Measurements from ENCODE around the gene TEKT5.

The TEKT5 gene

GRCh38 chr16:10598157-10598556, 96.6 kb downstream of the TEKT5 start:
- Histone ChIP-seq H3K9me2 (replicated peaks; ENCODE audit: low read depth, low read length) (no peaks in the 10 kb centered on the region), H3K9ac (ENCODE audit: low read depth, low read length, poor library complexity, severe bottlenecking) (no peak overlapping the region), H3K9me3 (ENCODE audit: insufficient read depth, low read depth, low read length) (no peaks in the 10 kb centered on the region), H4K20me1 (ENCODE audit: insufficient read depth, low read length, poor library complexity, severe bottlenecking) (no peaks in the 10 kb centered on the region), H3K27me3 (ENCODE audit: insufficient read depth, low read length, poor library complexity, severe bottlenecking) (no peaks in the 10 kb centered on the region), H3K4me2 (ENCODE audit: low read depth, low read length, poor library complexity, severe bottlenecking) (no peak overlapping the region), H3K4me3 (ENCODE audit: low read length, poor library complexity, severe bottlenecking) (no peak overlapping the region), H2AFZ (ENCODE audit: low read length) (no peak overlapping the region), H3K36me3 (ENCODE audit: insufficient read depth, low read length) (no peaks in the 10 kb centered on the region), H3K79me2 (ENCODE audit: insufficient read depth, low read length) (no peaks in the 10 kb centered on the region), H3K4me1 (ENCODE audit: insufficient read depth, low read length, poor library complexity, severe bottlenecking) (no peaks in the 10 kb centered on the region), H3F3A (ENCODE audit: low read depth) (no peaks in the 10 kb centered on the region)
- TF ChIP-seq EZH2phosphoT487 (IDR thresholded peaks at IDR 0.05; ENCODE audit: borderline replicate concordance) = no peak
- no peak for TF ChIP-seq CTCF (conservative IDR thresholded peaks at IDR 0.05; ENCODE audit: low read length)

- Histone ChIP-seq H3F3A (ENCODE audit: low read depth) (no peaks in the 10 kb centered on the region), H4K20me1 (ENCODE audit: insufficient read depth, low read length, poor library complexity, severe bottlenecking) (no peaks in the 10 kb centered on the region), H2AFZ (ENCODE audit: low read length) (no peak overlapping the region), H3K4me1 (ENCODE audit: insufficient read depth, low read length, poor library complexity, severe bottlenecking) (no peaks in the 10 kb centered on the region), H3K4me3 (ENCODE audit: low read length, poor library complexity, severe bottlenecking) (no peak overlapping the region), H3K27me3 (ENCODE audit: insufficient read depth, low read length, poor library complexity, severe bottlenecking) (no peaks in the 10 kb centered on the region), H3K79me2 (ENCODE audit: insufficient read depth, low read length) (no peaks in the 10 kb centered on the region), H3K4me2 (ENCODE audit: low read depth, low read length, poor library complexity, severe bottlenecking) (no peak overlapping the region), H3K9ac (ENCODE audit: low read depth, low read length, poor library complexity, severe bottlenecking) (no peak overlapping the region), H3K9me3 (ENCODE audit: insufficient read depth, low read depth, low read length) (no peaks in the 10 kb centered on the region), H3K36me3 (ENCODE audit: insufficient read depth, low read length) (no peaks in the 10 kb centered on the region), H3K9me2 (replicated peaks; ENCODE audit: low read depth, low read length) (no peaks in the 10 kb centered on the region)
- no peak for TF ChIP-seq CTCF (conservative IDR thresholded peaks at IDR 0.05; ENCODE audit: low read length)
These were observed 97.5 kb downstream of the TEKT5 start for GRCh38 chr16:10597187-10597601.

GRCh38 chr16:10594312-10594950, 100.3 kb downstream of the TEKT5 start:
- Histone ChIP-seq H2AFZ (ENCODE audit: low read length) (no peak overlapping the region), H3K79me2 (ENCODE audit: insufficient read depth, low read length) (no peaks in the 10 kb centered on the region), H3F3A (ENCODE audit: low read depth) (no peaks in the 10 kb centered on the region), H3K36me3 (ENCODE audit: insufficient read depth, low read length) (no peaks in the 10 kb centered on the region), H3K9ac (ENCODE audit: low read depth, low read length, poor library complexity, severe bottlenecking) (no peak overlapping the region), H3K9me3 (ENCODE audit: insufficient read depth, low read depth, low read length) (no peaks in the 10 kb centered on the region), H3K9me2 (replicated peaks; ENCODE audit: low read depth, low read length) (no peaks in the 10 kb centered on the region), H3K4me2 (ENCODE audit: low read depth, low read length, poor library complexity, severe bottlenecking) (no peak overlapping the region), H3K4me1 (ENCODE audit: insufficient read depth, low read length, poor library complexity, severe bottlenecking) (no peaks in the 10 kb centered on the region), H3K27me3 (ENCODE audit: insufficient read depth, low read length, poor library complexity, severe bottlenecking) (no peaks in the 10 kb centered on the region), H4K20me1 (ENCODE audit: insufficient read depth, low read length, poor library complexity, severe bottlenecking) (no peaks in the 10 kb centered on the region), H3K4me3 (ENCODE audit: low read length, poor library complexity, severe bottlenecking) (no peak overlapping the region)
- TF ChIP-seq CTCF (conservative IDR thresholded peaks at IDR 0.05; ENCODE audit: low read length) (no peak), EZH2phosphoT487 (IDR thresholded peaks at IDR 0.05; ENCODE audit: borderline replicate concordance) (no peak)
